Suprapubic skin (tissue), 4 donors: ENCODE results near the gene BANP. TPM values are rescaled to one million over a fixed set of nuclear protein-coding genes. Genes with fewer than 3 reads are reported as not detected.
A peak's percentile ranks its signal among the peaks of the same experiment; 100 is the strongest.

Experiments
- DNase-seq, 2 donors: peaks; one replicate each; pipeline ENCODE4 v3.0.0-alpha.2; 2019; ENCODE audit warnings: low spot score in 2 of 2
- H3K27ac ChIP-seq: fragments of 200-600 bp; sonication (generic); one replicate; pipeline ENCODE4 v1.5.1; 2019
- H3K27me3 ChIP-seq: fragments of 200-600 bp; sonication (generic); one replicate; pipeline ENCODE4 v1.5.1; 2019
- H3K36me3 ChIP-seq: fragments of 200-600 bp; sonication (generic); one replicate; pipeline ENCODE4 v1.5.1; 2019
- H3K4me1 ChIP-seq: fragments of 200-600 bp; sonication (generic); one replicate; pipeline ENCODE4 v1.5.1; 2019
- H3K4me3 ChIP-seq: fragments of 200-600 bp; sonication (generic); one replicate; pipeline ENCODE4 v1.5.1; 2019; ENCODE audit warnings: mild to moderate bottlenecking
- H3K9me3 ChIP-seq: fragments of 200-600 bp; sonication (generic); one replicate; pipeline ENCODE4 v1.5.1; 2019
- CTCF ChIP-seq, 2 donors: fragments of 200-600 bp in 1 of 2; fragments of 450-650 bp in 1 of 2; sonication (generic) in 1 of 2; IDR thresholded peaks; one replicate each; pipeline ENCODE4 v1.5.1; 2016 to 2019; ENCODE audit warnings: antibody characterized with exemption in 2 of 2, mild to moderate bottlenecking in 1 of 2, moderate library complexity in 1 of 2
- EP300 ChIP-seq: sonication (generic); formaldehyde crosslinking; IDR thresholded peaks from one replicate; pipeline ENCODE4 v1.6.1; 2017; ENCODE audit warnings: antibody characterized with exemption
- POLR2A ChIP-seq, 2 donors: fragments of 450-650 bp; IDR thresholded peaks; one replicate each; pipeline ENCODE4 v1.6.1; 2017; ENCODE audit warnings: antibody characterized with exemption in 2 of 2, mild to moderate bottlenecking in 2 of 2, moderate library complexity in 2 of 2
- POLR2AphosphoS5 ChIP-seq, 3 donors: sonication (generic); formaldehyde crosslinking; IDR thresholded peaks; one replicate each; pipeline ENCODE4 v1.6.1; 2017; ENCODE audit warnings: antibody characterized with exemption in 3 of 3
- WGBS: methylation state at CpG from one replicate; pipeline ENCODE4 v1.1.5; 2018; 5-methylcytosine and 5-hydroxymethylcytosine counted together
- total RNA-seq, 4 donors: library from RNA; depleted of rRNA; stranded (reverse); fragments of >200 nt; gene quantifications; one replicate each; pipeline ENCODE4 v1.1.0, GENCODE V29; 2016

BANP gene
- total RNA-seq, 4 donors from 2014 or later = 24.9 to 40.1 (median 26.5) TPM

GRCh38 chr16:87949071-87949744, 2.0 kb upstream of the BANP start:
- WGBS = 86% methylated on average over 16 of the region's 16 CpGs
- DNase-seq = no peak
- no peak for TF ChIP-seq POLR2A (IDR thresholded peaks at IDR 0.05)
- no peak for TF ChIP-seq POLR2AphosphoS5 (IDR thresholded peaks at IDR 0.05)
- TF ChIP-seq CTCF (IDR thresholded peaks at IDR 0.05) = no peak
- TF ChIP-seq EP300 = no peak

GRCh38 chr16:87951552-87952538, 611 bp downstream of the BANP start:
- DNase-seq = peak in 1 of 2 donors; percentile 74
- Histone ChIP-seq H3K27ac (peak overlapping the region; percentile 97), H3K36me3 (no peaks in the 10 kb centered on the region), H3K27me3 (no peaks in the 10 kb centered on the region), H3K4me3 (peak overlapping the region; percentile 86), H3K9me3 (no peaks in the 10 kb centered on the region), H3K4me1 (peaks cover 44% of the 10 kb centered on the region)
- TF ChIP-seq EP300 = no peak
- peak in 1 of 2 donors; percentile 51 for TF ChIP-seq POLR2A (IDR thresholded peaks at IDR 0.05)
- WGBS = 4% methylated on average over 28 of the region's 82 CpGs

More at GRCh38 chr16:87949071-87949744, 2.0 kb upstream of the BANP start:
- Histone ChIP-seq H3K4me1 (peaks cover 33% of the 10 kb centered on the region), H3K9me3 (no peaks in the 10 kb centered on the region), H3K4me3 (no peak overlapping the region), H3K27ac (no peak overlapping the region), H3K36me3 (no peaks in the 10 kb centered on the region), H3K27me3 (no peaks in the 10 kb centered on the region)

GRCh38 chr16:87952751-87953150, 1.5 kb downstream of the BANP start:
- H3K4me1 ChIP-seq = peaks cover 50% of the 10 kb centered on the region

GRCh38 chr16:87953308-87954215, 2.3 kb downstream of the BANP start:
- Histone ChIP-seq H3K4me1 (peaks cover 51% of the 10 kb centered on the region), H3K4me3 (no peak overlapping the region), H3K36me3 (no peaks in the 10 kb centered on the region), H3K27ac (peak overlapping the region; percentile 7), H3K9me3 (no peaks in the 10 kb centered on the region), H3K27me3 (no peaks in the 10 kb centered on the region)
- no peak for TF ChIP-seq POLR2A (IDR thresholded peaks at IDR 0.05)
- no peak for TF ChIP-seq POLR2AphosphoS5 (IDR thresholded peaks at IDR 0.05)
- TF ChIP-seq EP300 = no peak
- no peak for TF ChIP-seq CTCF (IDR thresholded peaks at IDR 0.05)
- 67% methylated on average over 15 of the region's 15 CpGs for WGBS
- DNase-seq = no peak

More at GRCh38 chr16:87952751-87953150, 1.5 kb downstream of the BANP start:
- no peaks in the 10 kb centered on the region for H3K9me3 ChIP-seq
- H3K27ac ChIP-seq = no peak overlapping the region
- no peaks in the 10 kb centered on the region for H3K36me3 ChIP-seq
- H3K4me3 ChIP-seq = peak overlapping the region; percentile 86
- H3K27me3 ChIP-seq = no peaks in the 10 kb centered on the region
- 92% methylated on average over 16 of the region's 16 CpGs for WGBS
- TF ChIP-seq EP300 (no peak), CTCF (IDR thresholded peaks at IDR 0.05) (no peak), POLR2AphosphoS5 (IDR thresholded peaks at IDR 0.05) (no peak), POLR2A (IDR thresholded peaks at IDR 0.05) (no peak)
- no peak for DNase-seq

GRCh38 chr16:87954361-87954760, 3.1 kb downstream of the BANP start:
- H3K27ac ChIP-seq = peak overlapping the region; percentile 7
- DNase-seq = no peak
- H3K27me3 ChIP-seq = no peaks in the 10 kb centered on the region
- WGBS = 56% methylated on average over 7 of the region's 14 CpGs
- H3K9me3 ChIP-seq = no peaks in the 10 kb centered on the region
- H3K4me3 ChIP-seq = no peak overlapping the region
- no peak for TF ChIP-seq POLR2A (IDR thresholded peaks at IDR 0.05)
- no peak for TF ChIP-seq EP300
- TF ChIP-seq CTCF (IDR thresholded peaks at IDR 0.05) = no peak
- TF ChIP-seq POLR2AphosphoS5 (IDR thresholded peaks at IDR 0.05) = no peak
- H3K4me1 ChIP-seq = peaks cover 51% of the 10 kb centered on the region
- H3K36me3 ChIP-seq = no peaks in the 10 kb centered on the region
